GM12875 (cell line): ENCODE results near the gene TRABD2A.
"Not testable (repeated sequence)": the region's sequence is repeated elsewhere in the genome, so short reads cannot be mapped to it uniquely, and the experiment has no call there.

Experiments used
- H3K4me3 ChIP-seq: one replicate; pipeline ENCODE4 v1.5.1; 2011; ENCODE audit warnings: low read depth, low read length, control low read depth
- CTCF ChIP-seq: IDR thresholded peaks from 2 replicates; pipeline ENCODE4 v1.5.1; 2011; ENCODE audit warnings: low read depth, mild to moderate bottlenecking, control low read depth, inconsistent platforms, low read length, moderate library complexity, borderline replicate concordance; ENCODE audit not compliant: insufficient read depth

TRABD2A gene

GRCh38 chr2:84919885-84920580 is 39.1 kb upstream of the TRABD2A start:
- no peak overlapping the region for H3K4me3 ChIP-seq
- TF ChIP-seq CTCF: no peak

DNA sequence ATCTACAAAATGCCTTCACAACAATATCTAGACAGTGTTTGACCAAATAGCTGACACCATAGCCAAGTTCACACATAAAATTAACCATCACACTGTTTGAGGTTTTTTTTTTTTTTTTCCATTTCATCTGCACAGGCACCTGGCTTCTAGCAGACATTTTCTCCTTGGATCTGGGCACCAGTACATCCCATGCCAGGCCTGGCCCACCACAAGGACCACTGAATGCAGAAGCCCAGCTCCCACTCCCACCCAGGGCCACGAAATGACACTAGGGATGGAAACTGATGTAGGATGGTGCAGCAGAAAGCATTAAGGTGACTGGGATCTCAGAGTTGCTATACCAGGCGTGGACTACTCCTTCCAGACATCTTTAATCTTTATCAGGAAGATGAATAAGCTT is 37.5 kb upstream of the TRABD2A start:
- no peak overlapping the region for H3K4me3 ChIP-seq
- TF ChIP-seq CTCF: no peak

DNA sequence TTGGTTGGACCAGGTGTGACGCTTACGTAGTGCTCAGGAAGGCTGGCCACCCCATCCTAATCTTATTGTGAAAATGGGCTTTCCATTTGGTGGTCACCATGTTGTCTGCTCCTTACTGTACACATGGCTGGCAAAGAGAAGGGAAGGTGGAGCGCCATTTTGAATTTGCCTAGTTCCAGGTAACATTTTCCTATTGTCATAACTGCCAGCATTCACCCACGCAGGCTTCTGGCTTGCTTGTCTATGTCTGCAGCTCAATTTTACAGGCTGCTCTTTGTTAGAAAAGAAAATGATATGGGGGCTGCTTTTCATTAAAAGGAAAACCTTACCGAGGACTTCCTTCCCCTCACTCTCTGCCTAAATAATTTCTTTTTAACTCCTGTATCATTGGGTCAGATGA is 36.9 kb upstream of the TRABD2A start:
- H3K4me3 ChIP-seq: not testable (repeated sequence)

- not testable (repeated sequence) for H3K4me3 ChIP-seq
These were observed 34.8 kb upstream of the TRABD2A start for GRCh38 chr2:84915675-84916074.

DNA sequence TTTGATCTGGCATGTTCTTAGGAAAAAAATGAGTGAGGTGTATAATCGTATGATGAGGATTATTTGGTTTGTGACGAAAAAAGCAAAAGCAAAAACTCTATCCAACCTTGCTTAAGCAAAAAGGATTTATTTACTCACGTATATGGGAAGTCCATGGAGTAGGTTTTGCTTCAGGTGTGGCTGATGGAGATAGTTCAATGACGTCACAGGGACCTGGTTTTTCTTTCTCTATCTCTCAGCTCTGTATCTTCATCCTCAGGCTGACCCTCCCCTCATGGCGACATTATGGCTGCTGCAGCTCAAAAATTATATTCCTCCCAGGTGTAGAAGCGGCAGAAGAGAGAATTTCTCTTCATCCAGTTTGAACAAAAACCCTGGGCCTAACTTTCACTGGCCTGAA is 33.5 kb upstream of the TRABD2A start:
- H3K4me3 ChIP-seq: no peak overlapping the region
- no peak for TF ChIP-seq CTCF

DNA sequence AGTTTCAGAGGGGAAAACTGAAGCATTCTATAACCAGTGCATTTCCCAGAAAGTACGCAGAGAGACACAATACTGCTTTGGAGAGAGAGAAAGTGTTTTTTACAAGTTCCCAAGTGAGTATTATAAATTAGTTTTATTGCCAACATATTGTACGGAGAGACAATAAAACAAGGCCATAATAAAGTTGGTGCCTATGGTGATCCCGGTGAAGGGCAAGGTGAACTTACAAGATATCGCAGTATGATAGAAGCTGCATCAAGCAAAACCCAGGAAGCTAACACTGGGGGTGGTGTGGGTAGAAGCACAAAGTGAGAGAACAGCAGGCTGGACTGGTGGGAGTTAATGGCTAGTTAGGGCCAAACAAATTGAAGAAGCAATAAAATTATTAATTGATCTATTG is 32.1 kb upstream of the TRABD2A start:
- no peak for TF ChIP-seq CTCF
- no peak overlapping the region for H3K4me3 ChIP-seq

DNA sequence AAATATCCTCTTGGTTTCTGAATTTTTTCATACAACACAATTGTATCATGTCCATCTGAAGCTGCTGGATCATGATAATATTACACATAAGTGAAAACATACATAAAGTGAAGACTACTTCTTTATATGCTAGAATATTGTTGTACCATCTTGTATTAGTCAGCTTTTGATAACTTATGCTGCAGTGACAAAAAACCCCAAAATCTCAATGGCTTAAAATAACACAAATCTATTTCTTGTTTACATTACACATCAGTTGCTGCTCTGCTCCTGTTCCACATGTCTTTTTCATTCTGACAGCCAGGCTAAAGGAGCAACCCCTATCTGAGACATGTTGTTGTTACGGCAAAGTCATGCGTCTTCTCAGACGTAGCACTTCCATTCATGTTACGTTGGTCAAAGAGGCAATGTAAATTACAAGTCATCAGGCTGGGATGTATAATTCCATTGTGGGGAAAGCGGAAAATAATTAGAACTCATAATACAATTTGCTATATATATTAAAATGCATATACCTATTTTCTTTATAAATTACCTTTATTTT is 30.3 kb upstream of the TRABD2A start:
- no peak for TF ChIP-seq CTCF
- H3K4me3 ChIP-seq: no peak overlapping the region

GRCh38 chr2:84908948-84909713 is 28.2 kb upstream of the TRABD2A start:
- TF ChIP-seq CTCF: no peak
- H3K4me3 ChIP-seq: no peak overlapping the region
